Psoas muscle (tissue), 8 donors: ENCODE measurements around the gene IL37. TPM values are rescaled to one million over a fixed set of nuclear protein-coding genes. Genes with fewer than 3 reads are reported as not detected.

ENCODE experiments used
- ATAC-seq, 4 donors: fragments of 200-7000 bp; cut with Tn5 transposase; one replicate each; pipeline ENCODE4 v1.9.1; 2020; ENCODE audit warnings: moderate library complexity in 3 of 4, mild to moderate bottlenecking in 2 of 4
- DNase-seq, 2 donors: peaks; one replicate each; pipeline ENCODE4 v3.0.0-alpha.2; 2020
- H3K27ac ChIP-seq: fragments of 200-600 bp; one replicate; pipeline ENCODE4 v1.8.0; 2022
- H3K27me3 ChIP-seq, 3 donors: fragments of 200-600 bp in 1 of 3; one replicate each; pipeline versions ENCODE4 v1.6.1 to v1.8.0; 2013 to 2022; ENCODE audit warnings: low read length in 2 of 3, mild to moderate bottlenecking in 2 of 3, moderate library complexity in 1 of 3; ENCODE audit not compliant: insufficient read depth in 3 of 3
- H3K36me3 ChIP-seq, 2 donors: fragments of 200-600 bp in 1 of 2; one replicate each; pipeline versions ENCODE4 v1.6.1 to v1.8.0; 2013 to 2022; ENCODE audit warnings: low read depth in 1 of 2, mild to moderate bottlenecking in 1 of 2, moderate library complexity in 1 of 2; ENCODE audit not compliant: insufficient read depth in 1 of 2
- H3K4me1 ChIP-seq: fragments of 200-600 bp; one replicate; pipeline ENCODE4 v1.8.0; 2022
- H3K4me3 ChIP-seq: fragments of 200-600 bp; one replicate; pipeline ENCODE4 v1.8.0; 2022; ENCODE audit warnings: mild to moderate bottlenecking
- H3K9me3 ChIP-seq: fragments of 200-600 bp; one replicate; pipeline ENCODE4 v1.8.0; 2022
- WGBS, 3 donors: extraction: QIAGEN DNeasy Blood & Tissue Kit; methylation state at CpG; one replicate each; pipeline versions ENCODE4 v1.1.6 to v1.1.7; 2013; 5-methylcytosine and 5-hydroxymethylcytosine counted together
- intact Hi-C, 2 donors: fragments of 100-400 bp; cut with DNase I; formaldehyde crosslinking; loops; one replicate each; pipeline versions ENCODE4 v1.11.0 to v1.14.2; 2022
- long read RNA-seq, 2 donors: library from polyadenylated mRNA; unstranded; transcript quantifications; one replicate each; pipeline ENCODE4 v2.0.0, GENCODE V29; 2021
- polyA plus RNA-seq, 3 donors: library from polyadenylated mRNA; stranded (reverse); fragments of 200-250 nt; gene quantifications; one replicate each; pipeline ENCODE4 v1.2.3, GENCODE V29; 2013
- total RNA-seq, 4 donors: library from RNA; stranded (reverse); fragmentation: NEBNext Ultra II Directional in 2 of 4; extraction: Animal tissue kit (Norgen Biotek cat#: 25700) in 2 of 4; gene quantifications; one replicate each; pipeline versions ENCODE4 v1.2.1 to v1.2.4, GENCODE V29; 2021 to 2023
- TF ChIP-seq, protein P1 (sequence below): fragments of 200-600 bp; IDR thresholded peaks from one replicate; pipeline ENCODE4 v1.8.0; 2022; ENCODE audit warnings: antibody characterized with exemption
- donor health status: healthy with polysubstance abuse.
- donor health status: DM: no; HTN: no; CAD: no; lungs with moderate emphysema.
- donor health status: Bipolar disorder and iron deficiency.
- donor health status: healthy.
- donor health status: DM: yes; HTN: yes; CAD: no.
- donor health status: DM: no; HTN: no; CAD: no.
- donor health status: DM: no; HTN: no; CAD: no.
- donor health status: DM: yes; HTN: yes; CAD: no.

Gene IL37, protein sequence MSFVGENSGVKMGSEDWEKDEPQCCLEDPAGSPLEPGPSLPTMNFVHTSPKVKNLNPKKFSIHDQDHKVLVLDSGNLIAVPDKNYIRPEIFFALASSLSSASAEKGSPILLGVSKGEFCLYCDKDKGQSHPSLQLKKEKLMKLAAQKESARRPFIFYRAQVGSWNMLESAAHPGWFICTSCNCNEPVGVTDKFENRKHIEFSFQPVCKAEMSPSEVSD
- not detected for total RNA-seq
- not detected for polyA plus RNA-seq
- long read RNA-seq, donor 1, result 0 reads
- long read RNA-seq, donor 2, result 0 reads

DNA sequence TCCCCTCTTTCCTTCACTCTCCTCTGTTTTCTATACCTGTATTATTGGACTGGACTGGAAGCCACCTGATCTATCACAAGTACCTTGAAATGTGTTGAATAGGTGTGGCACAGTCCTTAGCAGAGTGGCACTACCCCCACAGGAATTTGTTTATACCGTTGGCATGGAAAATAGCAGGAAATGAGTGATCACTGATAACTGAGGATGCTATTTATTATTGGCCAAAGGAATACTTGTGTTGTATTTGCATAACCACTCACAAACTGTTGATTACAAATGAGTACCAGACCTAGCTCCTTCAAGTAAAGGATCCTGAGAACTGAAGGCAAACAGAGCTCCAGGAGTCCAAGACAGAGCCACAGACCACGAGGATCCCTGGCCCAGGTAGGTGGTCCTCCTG is at the start of gene IL37:
Gene IL37 (plus strand): TSS at position 301 of the 400 bp plus-strand sequence. CDS start 1,848 bp downstream, outside the sequence.
- 28 to 36% (median 36%) methylated on average over 2 of the region's 2 CpGs for WGBS, 3 donors
- no peaks in the 10 kb centered on the region for H3K4me1 ChIP-seq
- no peak within 1 kb of the TSS for H3K4me3 ChIP-seq
- no peaks in the 10 kb centered on the region for H3K27me3 ChIP-seq
- ATAC-seq (no peak), DNase-seq (no peak)
- TF ChIP-seq, protein P1, sequence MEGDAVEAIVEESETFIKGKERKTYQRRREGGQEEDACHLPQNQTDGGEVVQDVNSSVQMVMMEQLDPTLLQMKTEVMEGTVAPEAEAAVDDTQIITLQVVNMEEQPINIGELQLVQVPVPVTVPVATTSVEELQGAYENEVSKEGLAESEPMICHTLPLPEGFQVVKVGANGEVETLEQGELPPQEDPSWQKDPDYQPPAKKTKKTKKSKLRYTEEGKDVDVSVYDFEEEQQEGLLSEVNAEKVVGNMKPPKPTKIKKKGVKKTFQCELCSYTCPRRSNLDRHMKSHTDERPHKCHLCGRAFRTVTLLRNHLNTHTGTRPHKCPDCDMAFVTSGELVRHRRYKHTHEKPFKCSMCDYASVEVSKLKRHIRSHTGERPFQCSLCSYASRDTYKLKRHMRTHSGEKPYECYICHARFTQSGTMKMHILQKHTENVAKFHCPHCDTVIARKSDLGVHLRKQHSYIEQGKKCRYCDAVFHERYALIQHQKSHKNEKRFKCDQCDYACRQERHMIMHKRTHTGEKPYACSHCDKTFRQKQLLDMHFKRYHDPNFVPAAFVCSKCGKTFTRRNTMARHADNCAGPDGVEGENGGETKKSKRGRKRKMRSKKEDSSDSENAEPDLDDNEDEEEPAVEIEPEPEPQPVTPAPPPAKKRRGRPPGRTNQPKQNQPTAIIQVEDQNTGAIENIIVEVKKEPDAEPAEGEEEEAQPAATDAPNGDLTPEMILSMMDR, result no peak
- no peaks in the 10 kb centered on the region for H3K9me3 ChIP-seq
- no peaks in the 10 kb centered on the region for H3K36me3 ChIP-seq
- H3K27ac ChIP-seq, result no peak within 1 kb of the TSS
- intact Hi-C loops, result no loop called here

DNA sequence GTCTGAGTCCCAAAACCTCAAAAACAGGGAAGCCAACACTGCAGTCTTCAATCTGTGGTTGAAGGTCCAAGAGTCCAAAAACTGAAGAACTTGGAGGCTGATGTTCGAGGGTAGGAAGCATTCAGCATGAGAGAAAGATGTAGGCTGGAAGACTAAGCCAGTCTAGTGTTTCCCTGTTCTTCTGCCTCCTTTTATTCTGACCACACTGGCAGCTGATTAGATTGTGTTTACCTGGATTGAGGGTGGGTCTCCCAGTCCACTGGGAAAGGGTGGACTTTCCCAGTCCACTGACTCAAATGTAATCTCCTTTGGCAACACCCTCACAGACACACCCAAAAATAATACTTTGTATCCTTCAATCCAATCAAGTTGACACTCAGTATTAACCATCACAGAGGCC is 46.9 kb upstream of the IL37 start:
- H3K4me3 ChIP-seq, result no peak overlapping the region
- no peak for DNase-seq
- H3K4me1 ChIP-seq, result no peaks in the 10 kb centered on the region
- no peak overlapping the region for H3K27ac ChIP-seq
- TF ChIP-seq, protein P1, result no peak
- ATAC-seq, result no peak
- no peaks in the 10 kb centered on the region for H3K27me3 ChIP-seq
- 81 to 94% (median 88%) methylated on average over 1 of the region's 1 CpG for WGBS, 3 donors
- intact Hi-C loops, result no loop called here
- H3K9me3 ChIP-seq, result peaks cover 3% of the 10 kb centered on the region
- no peaks in the 10 kb centered on the region for H3K36me3 ChIP-seq

DNA sequence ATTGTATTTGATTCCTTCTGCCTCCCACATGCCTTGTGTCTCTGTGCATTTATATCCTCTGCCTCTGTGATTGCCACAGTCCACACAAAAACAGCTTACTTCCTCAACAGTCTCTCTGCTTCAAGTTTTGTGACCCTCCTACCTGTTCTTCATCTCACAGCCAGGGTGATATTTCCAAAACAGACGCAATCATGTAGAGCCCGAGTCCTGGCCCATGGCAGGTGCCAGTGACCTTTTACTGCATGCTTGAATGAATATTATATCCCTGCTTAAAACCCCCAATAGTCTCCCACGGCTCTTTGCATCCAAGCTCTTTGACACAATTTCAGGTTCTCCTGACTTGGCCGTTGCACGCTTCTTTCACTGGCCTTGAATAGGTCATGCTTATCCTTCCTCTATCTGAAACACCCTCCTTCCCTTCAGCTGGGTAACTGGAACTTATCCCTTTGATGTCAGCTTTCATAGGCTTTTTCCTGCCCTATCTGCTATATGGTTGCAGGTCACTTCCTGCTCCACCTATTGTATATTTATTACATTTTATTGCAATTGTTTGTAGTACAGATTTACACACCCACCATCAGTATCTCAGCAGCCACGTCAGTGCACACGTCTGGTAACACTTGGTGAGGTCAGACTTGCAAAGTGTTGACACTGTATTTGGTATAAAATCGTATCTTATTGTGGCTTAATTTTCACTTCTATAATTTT is 44.7 kb upstream of the IL37 start:
- H3K36me3 ChIP-seq, result no peaks in the 10 kb centered on the region
- WGBS, 3 donors, result 81 to 87% (median 83%) methylated on average over 8 of the region's 8 CpGs
- no peak overlapping the region for H3K4me3 ChIP-seq
- H3K27ac ChIP-seq, result no peak overlapping the region
- no peak for ATAC-seq
- DNase-seq, result no peak
- no peaks in the 10 kb centered on the region for H3K9me3 ChIP-seq
- intact Hi-C loops, result no loop called here
- TF ChIP-seq, protein P1, result no peak
- no peaks in the 10 kb centered on the region for H3K4me1 ChIP-seq
- H3K27me3 ChIP-seq, result peaks cover 0 to 3% (median 0%) of the 10 kb centered on the region in 3 donors

DNA sequence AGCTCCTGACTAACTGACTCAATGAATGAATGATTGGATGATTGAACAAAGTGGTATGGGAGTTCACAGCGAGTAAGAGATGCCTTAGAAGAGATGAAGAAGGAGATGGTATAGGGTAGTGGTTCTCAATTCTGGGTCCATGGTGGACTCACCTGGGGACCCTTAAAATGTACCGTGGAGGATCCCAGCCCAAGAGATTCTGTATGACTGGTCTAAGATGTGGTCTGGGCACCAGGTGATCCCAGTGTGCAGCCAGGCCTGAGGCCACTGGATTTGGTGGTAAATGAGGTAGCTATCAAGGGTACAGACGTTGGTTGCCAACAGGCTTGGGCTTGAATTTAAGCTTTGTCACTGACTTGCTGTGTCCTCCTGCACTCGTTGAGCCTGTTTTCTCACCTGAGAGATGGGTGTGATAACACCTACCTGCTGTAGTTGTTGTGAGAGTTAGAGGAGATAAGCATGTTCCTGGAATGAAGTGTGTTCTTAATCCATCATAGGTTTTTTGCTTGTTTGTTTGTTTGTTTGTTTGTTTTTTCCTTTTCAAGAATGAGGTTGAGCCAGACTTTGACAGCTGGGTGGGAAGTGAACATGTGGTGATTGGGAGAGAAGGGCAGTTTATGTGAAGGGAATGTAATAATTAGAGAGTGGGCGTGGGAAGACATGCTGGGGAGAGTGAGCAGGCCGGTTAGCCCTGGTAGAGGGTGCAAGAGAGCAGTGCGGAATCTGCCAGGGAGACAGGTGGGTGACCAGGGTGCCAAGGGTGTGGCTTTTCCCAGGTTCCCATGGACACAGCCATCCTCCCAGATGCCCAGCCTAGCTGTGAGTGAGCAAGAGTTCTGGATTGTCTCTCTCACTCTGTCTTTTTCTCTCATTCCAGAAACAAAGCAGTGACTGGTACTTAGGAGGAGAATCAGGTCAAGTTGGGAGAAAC is 43.0 kb upstream of the IL37 start:
- 67 to 74% (median 68%) methylated on average over 7 of the region's 7 CpGs for WGBS, 3 donors
- Histone ChIP-seq H3K36me3 (no peaks in the 10 kb centered on the region), H3K27me3 (peaks cover 0 to 3% (median 0%) of the 10 kb centered on the region in 3 donors), H3K4me3 (no peak overlapping the region), H3K27ac (no peak overlapping the region), H3K9me3 (no peaks in the 10 kb centered on the region), H3K4me1 (no peaks in the 10 kb centered on the region)
- intact Hi-C loops, result no loop called here
- ATAC-seq (no peak), DNase-seq (no peak)
- TF ChIP-seq, protein P1, result no peak
